Measurements from ENCODE around the gene LAIR1.

DNA sequence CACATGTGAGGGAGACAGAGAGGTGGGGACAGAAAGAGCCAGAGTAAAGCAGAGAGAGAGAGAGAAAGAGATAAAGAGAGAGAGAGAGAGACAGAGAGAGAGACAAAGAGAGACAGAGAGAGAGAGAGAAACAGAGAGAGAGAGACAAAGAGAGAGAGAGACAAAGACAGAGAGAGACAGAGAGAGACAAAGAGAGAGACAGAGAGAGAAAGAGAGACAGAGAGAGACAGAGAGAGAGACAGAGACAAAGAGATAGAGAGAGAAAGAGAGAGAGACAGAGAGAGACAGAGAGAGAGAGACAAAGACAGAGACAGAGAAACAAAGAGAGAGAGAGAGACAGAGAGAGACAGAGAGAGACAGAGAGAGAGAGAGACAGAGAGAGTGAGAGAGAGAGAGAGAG lies 46.3 kb upstream of the LAIR1 start:
- TF ChIP-seq, protein P1, sequence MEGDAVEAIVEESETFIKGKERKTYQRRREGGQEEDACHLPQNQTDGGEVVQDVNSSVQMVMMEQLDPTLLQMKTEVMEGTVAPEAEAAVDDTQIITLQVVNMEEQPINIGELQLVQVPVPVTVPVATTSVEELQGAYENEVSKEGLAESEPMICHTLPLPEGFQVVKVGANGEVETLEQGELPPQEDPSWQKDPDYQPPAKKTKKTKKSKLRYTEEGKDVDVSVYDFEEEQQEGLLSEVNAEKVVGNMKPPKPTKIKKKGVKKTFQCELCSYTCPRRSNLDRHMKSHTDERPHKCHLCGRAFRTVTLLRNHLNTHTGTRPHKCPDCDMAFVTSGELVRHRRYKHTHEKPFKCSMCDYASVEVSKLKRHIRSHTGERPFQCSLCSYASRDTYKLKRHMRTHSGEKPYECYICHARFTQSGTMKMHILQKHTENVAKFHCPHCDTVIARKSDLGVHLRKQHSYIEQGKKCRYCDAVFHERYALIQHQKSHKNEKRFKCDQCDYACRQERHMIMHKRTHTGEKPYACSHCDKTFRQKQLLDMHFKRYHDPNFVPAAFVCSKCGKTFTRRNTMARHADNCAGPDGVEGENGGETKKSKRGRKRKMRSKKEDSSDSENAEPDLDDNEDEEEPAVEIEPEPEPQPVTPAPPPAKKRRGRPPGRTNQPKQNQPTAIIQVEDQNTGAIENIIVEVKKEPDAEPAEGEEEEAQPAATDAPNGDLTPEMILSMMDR (conservative IDR thresholded peaks at IDR 0.05; ENCODE audit: low read depth in 2 of 2): no peak
- TF ChIP-seq POLR2AphosphoS5 (IDR thresholded peaks at IDR 0.05; ENCODE audit: low read depth) (no peak), NANOG (IDR thresholded peaks at IDR 0.05; ENCODE audit: borderline replicate concordance) (no peak)

Data from GM23338 (cell line).